Heart left ventricle (tissue), 16 donors: ENCODE data around the gene INPP4B. TPM values are rescaled to one million over a fixed set of nuclear protein-coding genes. Genes with fewer than 3 reads are reported as not detected.

ENCODE experiments used
- ATAC-seq, 4 donors: fragments of 200-7000 bp; cut with Tn5 transposase; one replicate each; pipeline ENCODE4 v1.9.1; 2020 to 2022; ENCODE audit warnings: moderate library complexity in 4 of 4, mild to moderate bottlenecking in 3 of 4, moderate number of reproducible peaks in 1 of 4
- DNase-seq, 5 donors: peaks; one replicate each; pipeline ENCODE4 v3.0.0-alpha.2; 2020
- H3K27ac ChIP-seq, 12 donors: fragments of 200-600 bp; sonication (generic) in 4 of 12; one replicate each; pipeline versions ENCODE4 v1.5.0 to v1.8.0; 2016 to 2022; ENCODE audit warnings: mild to moderate bottlenecking in 2 of 12
- H3K27me3 ChIP-seq, 9 donors: fragments of 200-600 bp; sonication (generic) in 2 of 9; one replicate each; pipeline versions ENCODE4 v1.5.1 to v1.8.0; 2016 to 2022; ENCODE audit warnings: mild to moderate bottlenecking in 3 of 9
- H3K36me3 ChIP-seq, 9 donors: fragments of 200-600 bp; sonication (generic) in 2 of 9; one replicate each; pipeline versions ENCODE4 v1.5.0 to v1.8.0; 2018 to 2022; ENCODE audit warnings: mild to moderate bottlenecking in 2 of 9
- H3K4me1 ChIP-seq, 12 donors: fragments of 200-600 bp; sonication (generic) in 4 of 12; one replicate each; pipeline versions ENCODE4 v1.5.0 to v1.8.0; 2016 to 2022; ENCODE audit warnings: mild to moderate bottlenecking in 3 of 12
- H3K4me3 ChIP-seq, 12 donors: fragments of 200-600 bp; sonication (generic) in 4 of 12; one replicate each; pipeline versions ENCODE4 v1.5.0 to v1.8.0; 2017 to 2022; ENCODE audit warnings: mild to moderate bottlenecking in 9 of 12, moderate library complexity in 4 of 12
- H3K9me3 ChIP-seq, 12 donors: fragments of 200-600 bp; sonication (generic) in 4 of 12; one replicate each; pipeline versions ENCODE4 v1.5.0 to v1.8.0; 2016 to 2022; ENCODE audit warnings: mild to moderate bottlenecking in 1 of 12
- POLR2A ChIP-seq, 2 donors: fragments of 450-650 bp; IDR thresholded peaks; one replicate each; pipeline ENCODE4 v1.6.1; 2017; ENCODE audit warnings: antibody characterized with exemption in 2 of 2, mild to moderate bottlenecking in 2 of 2, moderate library complexity in 2 of 2
- WGBS, 4 donors: extraction: QIAGEN DNeasy Blood & Tissue Kit in 2 of 4; methylation state at CpG; one replicate each; pipeline versions ENCODE4 v1.1.5 to v1.1.7; 2013 to 2018; 5-methylcytosine and 5-hydroxymethylcytosine counted together
- intact Hi-C, 10 donors: fragments of 100-400 bp; cut with DNase I; formaldehyde crosslinking; loops; one replicate each; pipeline versions ENCODE4 v1.11.1 to v1.14.2; 2022
- polyA plus RNA-seq, 2 donors: library from polyadenylated mRNA; stranded (reverse); fragments of 200-250 nt; gene quantifications; one replicate each; pipeline ENCODE4 v1.2.3, GENCODE V29; 2013
- total RNA-seq, 9 donors: library from RNA; depleted of rRNA in 2 of 9; stranded (reverse); fragments of >200 nt in 2 of 9; fragmentation: NEBNext Ultra II Directional in 3 of 9; extraction: Animal tissue kit (Norgen Biotek cat#: 25700) in 3 of 9; gene quantifications; one replicate each; pipeline versions ENCODE4 v1.1.0 to v1.2.4, GENCODE V29; 2016 to 2023
- TF ChIP-seq, protein P1 (sequence below), 12 donors: fragments of 200-600 bp; sonication (generic) in 4 of 12; IDR thresholded peaks; one replicate each; pipeline versions ENCODE4 v1.5.0 to v1.8.0; 2018 to 2022; ENCODE audit warnings: antibody characterized with exemption in 12 of 12, mild to moderate bottlenecking in 5 of 12
- donor health status: ischemic (EF 13 %, LVEDD 7.1; RV severe dilation, severe dysfunction).
- donor health status: healthy with polysubstance abuse.
- donor health status: DM: no; HTN: yes; CAD: no.
- donor health status: DM: no; HTN: no; CAD: no.
- donor health status: ischemic (EF 25% LVEDD 6.9; RV normal size, moderate dysfunction).
- donor health status: ischemic (EF 25% LVEDD 5.7; RV mildly dilated, moderate dysfunction).
- donor health status: healthy.
- donor health status: DM: yes; HTN: yes; CAD: no.
- donor health status: ischemic (EF 35%, LVEDD 5.7; RV mildly dilated, moderate dysfunction).
- donor health status: nonischemic (EF 11% LVEDD 7.7; RV severe dilation, severe dysfunction).
- donor health status: DM: yes; HTN: yes; CAD: no.
- donor health status: PGD.
- donor health status: ischemic (EF 29% LVEDD 5.4; RV normal size, mild dysfunction).
- donor health status: nonischemic (EF 23%, LVEDD 6.1; RV moderate dilation, normal function).

INPP4B gene
- total and polyA plus RNA-seq, 11 donors, result 5.5 to 128 (median 39.1) TPM

DNA sequence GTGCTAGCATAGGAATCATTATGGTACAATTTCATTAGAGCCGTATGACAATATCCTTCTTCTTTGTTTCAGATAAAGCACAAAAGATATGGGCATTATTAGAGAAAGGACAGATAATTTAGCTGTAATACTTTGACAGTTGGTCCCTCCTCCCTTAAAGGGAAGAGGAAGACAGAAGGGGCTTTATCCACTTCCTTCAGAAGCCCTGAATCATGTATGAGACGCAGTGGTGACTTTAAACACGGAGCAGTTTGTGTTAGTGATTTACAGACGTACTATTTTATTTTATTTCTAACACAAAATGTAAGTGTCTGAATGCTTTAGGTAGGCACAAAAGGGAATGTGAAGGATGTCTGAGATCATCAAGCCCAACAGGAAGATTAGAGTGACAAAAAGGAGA, 742.1 kb downstream of the INPP4B start:
- Histone ChIP-seq H3K36me3 (peaks cover 0 to 22% (median 0%) of the 10 kb centered on the region in 9 donors), H3K4me1 (peaks cover 0 to 5% (median 0%) of the 10 kb centered on the region in 12 donors), H3K9me3 (no peaks in the 10 kb centered on the region), H3K27me3 (no peaks in the 10 kb centered on the region), H3K27ac (no peak overlapping the region), H3K4me3 (no peak overlapping the region)
- DNase-seq (no peak), ATAC-seq (no peak)
- intact Hi-C loops, result no loop called here
- WGBS, 4 donors, result 80 to 87% (median 85%) methylated on average over 4 of the region's 4 CpGs
- TF ChIP-seq, protein P1, sequence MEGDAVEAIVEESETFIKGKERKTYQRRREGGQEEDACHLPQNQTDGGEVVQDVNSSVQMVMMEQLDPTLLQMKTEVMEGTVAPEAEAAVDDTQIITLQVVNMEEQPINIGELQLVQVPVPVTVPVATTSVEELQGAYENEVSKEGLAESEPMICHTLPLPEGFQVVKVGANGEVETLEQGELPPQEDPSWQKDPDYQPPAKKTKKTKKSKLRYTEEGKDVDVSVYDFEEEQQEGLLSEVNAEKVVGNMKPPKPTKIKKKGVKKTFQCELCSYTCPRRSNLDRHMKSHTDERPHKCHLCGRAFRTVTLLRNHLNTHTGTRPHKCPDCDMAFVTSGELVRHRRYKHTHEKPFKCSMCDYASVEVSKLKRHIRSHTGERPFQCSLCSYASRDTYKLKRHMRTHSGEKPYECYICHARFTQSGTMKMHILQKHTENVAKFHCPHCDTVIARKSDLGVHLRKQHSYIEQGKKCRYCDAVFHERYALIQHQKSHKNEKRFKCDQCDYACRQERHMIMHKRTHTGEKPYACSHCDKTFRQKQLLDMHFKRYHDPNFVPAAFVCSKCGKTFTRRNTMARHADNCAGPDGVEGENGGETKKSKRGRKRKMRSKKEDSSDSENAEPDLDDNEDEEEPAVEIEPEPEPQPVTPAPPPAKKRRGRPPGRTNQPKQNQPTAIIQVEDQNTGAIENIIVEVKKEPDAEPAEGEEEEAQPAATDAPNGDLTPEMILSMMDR (IDR thresholded peaks at IDR 0.05), result no peak
- no peak for TF ChIP-seq POLR2A (IDR thresholded peaks at IDR 0.05)

DNA sequence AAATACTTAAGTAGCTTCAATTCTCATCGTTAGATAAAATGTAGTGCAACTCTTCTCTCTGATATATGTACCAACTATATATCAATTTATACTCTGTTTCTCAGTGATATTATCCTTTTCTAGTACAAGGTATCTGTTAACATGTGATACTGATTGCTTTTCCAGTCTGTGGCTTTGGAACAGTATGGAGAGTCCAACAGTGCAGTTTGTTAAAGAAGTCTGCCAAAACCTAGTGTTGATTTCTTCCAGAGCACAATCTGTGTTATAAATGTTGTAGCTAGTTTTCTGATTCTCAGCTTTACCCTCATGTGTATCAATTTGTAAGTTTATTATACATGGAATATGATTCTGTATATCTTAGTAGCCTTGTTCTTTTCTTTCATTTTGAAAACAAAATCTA, 744.7 kb downstream of the INPP4B start:
- Histone ChIP-seq H3K27me3 (no peaks in the 10 kb centered on the region), H3K27ac (no peak overlapping the region), H3K36me3 (peaks cover 0 to 4% (median 0%) of the 10 kb centered on the region in 9 donors), H3K4me1 (peaks cover 0 to 5% (median 0%) of the 10 kb centered on the region in 12 donors), H3K9me3 (no peaks in the 10 kb centered on the region), H3K4me3 (no peak overlapping the region)
- intact Hi-C loops, result no loop called here
- 52 to 75% (median 67%) methylated on average over 1 of the region's 1 CpG for WGBS, 4 donors
- no peak for TF ChIP-seq POLR2A (IDR thresholded peaks at IDR 0.05)
- TF ChIP-seq, protein P1 (IDR thresholded peaks at IDR 0.05), result no peak
- ATAC-seq (no peak), DNase-seq (no peak)

DNA sequence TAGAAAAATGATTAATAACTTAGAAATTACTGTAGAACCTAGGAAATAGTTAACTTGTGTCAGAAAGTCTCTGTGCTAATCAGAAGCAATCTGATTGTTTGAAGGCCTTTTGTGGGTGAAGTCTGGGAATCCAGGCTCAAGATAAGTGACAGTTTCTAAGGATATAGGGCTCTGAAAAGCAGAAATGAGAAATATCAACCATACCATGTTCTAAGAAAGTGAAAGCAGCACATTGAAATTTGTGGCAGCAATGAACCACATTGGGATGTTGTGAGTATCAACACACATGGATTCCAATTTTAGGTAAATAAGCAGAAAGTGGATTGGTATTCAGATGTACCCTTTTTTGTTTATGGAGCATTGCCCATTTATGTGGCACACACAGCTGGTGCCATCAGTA, 745.2 kb downstream of the INPP4B start:
- TF ChIP-seq, protein P1 (IDR thresholded peaks at IDR 0.05), result no peak
- no peak for TF ChIP-seq POLR2A (IDR thresholded peaks at IDR 0.05)
- H3K4me1 ChIP-seq, result peaks cover 0 to 5% (median 0%) of the 10 kb centered on the region in 12 donors
- H3K27me3 ChIP-seq, result no peaks in the 10 kb centered on the region
- ATAC-seq, result no peak
- intact Hi-C loops, result no loop called here
- DNase-seq, result no peak
- H3K27ac ChIP-seq, result no peak overlapping the region
- H3K36me3 ChIP-seq, result peaks cover 0 to 2% (median 0%) of the 10 kb centered on the region in 9 donors
- H3K9me3 ChIP-seq, result no peaks in the 10 kb centered on the region
- H3K4me3 ChIP-seq, result no peak overlapping the region

DNA sequence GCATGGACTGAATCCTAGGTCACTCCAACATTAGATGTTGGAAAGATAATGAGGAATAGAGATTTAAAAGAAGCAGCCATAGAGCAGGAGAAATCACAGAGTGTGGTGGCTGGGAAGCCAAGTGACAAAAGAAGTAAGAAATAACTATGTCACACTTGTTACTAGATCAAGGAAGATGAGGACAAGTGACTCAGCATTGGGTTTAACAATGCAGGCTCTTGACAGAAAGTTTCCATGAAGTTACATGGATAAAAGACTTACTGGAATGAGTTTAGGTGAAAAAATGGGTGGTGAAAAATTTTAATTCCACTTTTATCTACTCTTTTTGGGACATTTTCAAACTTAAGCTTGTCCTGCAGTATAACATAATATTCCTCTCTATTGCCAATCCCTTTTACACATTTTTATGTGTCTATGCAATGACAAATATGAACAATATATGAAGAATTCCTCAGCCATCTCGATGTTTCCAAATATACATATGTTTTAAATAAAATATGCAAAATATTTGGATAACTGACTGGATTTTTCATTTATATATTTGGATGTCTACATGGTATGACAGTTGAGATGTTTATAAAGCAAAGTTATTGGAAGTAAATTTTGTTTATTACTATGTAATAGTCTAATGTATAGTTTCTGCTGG, 747.1 kb downstream of the INPP4B start:
- Histone ChIP-seq H3K4me3 (no peak overlapping the region), H3K27ac (no peak overlapping the region), H3K9me3 (no peaks in the 10 kb centered on the region), H3K27me3 (no peaks in the 10 kb centered on the region), H3K4me1 (peaks cover 0 to 5% (median 0%) of the 10 kb centered on the region in 12 donors), H3K36me3 (peaks cover 0 to 9% (median 0%) of the 10 kb centered on the region in 9 donors)
- WGBS, 4 donors, result 88 to 93% (median 91%) methylated on average over 1 of the region's 1 CpG
- no peak for ATAC-seq
- no peak for DNase-seq
- TF ChIP-seq, protein P1 (IDR thresholded peaks at IDR 0.05), result no peak
- no peak for TF ChIP-seq POLR2A (IDR thresholded peaks at IDR 0.05)
- intact Hi-C loops, result no loop called here
